IPS DF 19.7 (cell line): Measurements from ENCODE around the gene PTGFR.

ENCODE experiments used
- DNase-seq: peaks from one replicate; pipeline ENCODE4 v3.0.0-alpha.2; 2013; ENCODE audit warnings: low read depth, low spot score

The PTGFR gene

DNA sequence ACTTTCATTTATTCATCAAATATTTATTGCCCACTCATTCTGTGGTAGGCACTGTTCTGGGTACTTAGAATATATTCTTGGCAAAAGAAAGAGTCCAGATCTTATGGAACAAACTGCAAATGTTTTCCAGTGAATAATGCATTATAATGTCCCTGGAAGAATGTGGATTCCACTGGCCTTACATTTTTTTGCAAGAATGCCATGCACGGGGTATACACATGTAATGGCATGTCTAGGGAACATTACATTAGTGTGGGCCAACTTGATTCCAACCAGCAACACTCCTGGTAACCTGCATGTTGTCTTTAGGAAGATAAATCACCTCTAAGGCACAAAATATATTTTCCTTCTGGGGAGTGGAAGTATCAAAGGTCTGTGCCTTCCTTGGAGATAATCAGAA lies 96.4 kb downstream of the PTGFR start:
- no peak for DNase-seq
